DOHH2 (cell line): ENCODE data around the gene DENND1B.

Experiments
- H3F3A ChIP-seq: fragments of 200-600 bp; sonication (generic), shearing (Covaris generic); 2 replicates; pipeline ENCODE4 v1.6.0; 2016; ENCODE audit warnings: antibody characterized with exemption, mild to moderate bottlenecking; ENCODE audit not compliant: control insufficient read depth, insufficient read depth
- H3K27ac ChIP-seq: fragments of 200-600 bp; sonication (generic); 2 replicates; pipeline ENCODE4 v1.5.1; 2014; ENCODE audit warnings: low read depth, mild to moderate bottlenecking, low read length, moderate library complexity
- H3K27me3 ChIP-seq: fragments of 200-600 bp; sonication (generic); 2 replicates; pipeline ENCODE4 v1.6.1; 2014; ENCODE audit warnings: mild to moderate bottlenecking, low read length, mixed read lengths; ENCODE audit not compliant: control insufficient read depth
- H3K36me3 ChIP-seq: fragments of 200-600 bp; sonication (generic); 2 replicates; pipeline ENCODE4 v1.6.1; 2014; ENCODE audit warnings: mild to moderate bottlenecking, low read length, moderate library complexity, mixed read lengths; ENCODE audit not compliant: control insufficient read depth
- H3K4me1 ChIP-seq: fragments of 200-600 bp; sonication (generic); 2 replicates; pipeline ENCODE4 v1.6.1; 2014; ENCODE audit warnings: mild to moderate bottlenecking, low read length, mixed read lengths; ENCODE audit not compliant: control insufficient read depth
- H3K4me2 ChIP-seq: fragments of 200-600 bp; sonication (generic); 2 replicates; pipeline ENCODE4 v1.6.0; 2014; ENCODE audit warnings: mild to moderate bottlenecking, low read length, moderate library complexity
- H3K4me3 ChIP-seq: fragments of 200-600 bp; sonication (generic); 2 replicates; pipeline ENCODE4 v1.5.1; 2014; ENCODE audit warnings: mild to moderate bottlenecking, low read length, mixed read lengths
- H3K79me2 ChIP-seq: fragments of 200-600 bp; sonication (generic); 2 replicates; pipeline ENCODE4 v1.6.1; 2014; ENCODE audit warnings: mild to moderate bottlenecking, low read length, mixed read lengths; ENCODE audit not compliant: control insufficient read depth
- H3K9me2 ChIP-seq: fragments of 200-600 bp; sonication (generic); replicated peaks from 2 replicates; pipeline ENCODE4 v1.6.1; 2014; ENCODE audit warnings: mild to moderate bottlenecking, low read length, mixed read lengths; ENCODE audit not compliant: control insufficient read depth
- H3K9me3 ChIP-seq: fragments of 200-600 bp; sonication (generic); 2 replicates; pipeline ENCODE4 v1.6.1; 2014; ENCODE audit warnings: antibody characterized with exemption, low read length, mixed read lengths; ENCODE audit not compliant: control insufficient read depth, insufficient read depth
- H4K20me1 ChIP-seq: fragments of 200-600 bp; sonication (generic); 2 replicates; pipeline ENCODE4 v1.6.0; 2014; ENCODE audit warnings: low read depth, mild to moderate bottlenecking, antibody characterized with exemption, low read length, moderate library complexity; ENCODE audit not compliant: control insufficient read depth, insufficient read depth
- CTCF ChIP-seq: fragments of 200-600 bp; sonication (generic); IDR thresholded peaks from one replicate; pipeline ENCODE4 v1.5.1; 2014; ENCODE audit warnings: antibody characterized with exemption, mild to moderate bottlenecking, low read depth, low read length; ENCODE audit not compliant: poor library complexity, severe bottlenecking
- EZH2phosphoT487 ChIP-seq: fragments of 200-600 bp; sonication (generic); IDR thresholded peaks from 2 replicates; pipeline ENCODE4 v1.6.1; 2017; ENCODE audit warnings: borderline replicate concordance, mild to moderate bottlenecking, antibody characterized with exemption, low read length, moderate library complexity, mixed read lengths

The DENND1B gene

GRCh38 chr1:197690074-197690473, 85.2 kb downstream of the DENND1B start:
- Histone ChIP-seq H3K4me1 (peaks cover 28% of the 10 kb centered on the region), H3K4me3 (no peak overlapping the region), H3K79me2 (0 out of 2 replicates have a peak, but pooled peaks cover 2% of the 10 kb centered on the region), H4K20me1 (no peaks in the 10 kb centered on the region), H3K9me2 (no peaks in the 10 kb centered on the region), H3K36me3 (peaks cover 14% of the 10 kb centered on the region), H3K9me3 (peaks cover 24% of the 10 kb centered on the region), H3K27ac (no peak overlapping the region), H3K27me3 (no peaks in the 10 kb centered on the region), H3K4me2 (no peak overlapping the region), H3F3A (no peaks in the 10 kb centered on the region)
- no peak for TF ChIP-seq CTCF
- TF ChIP-seq EZH2phosphoT487, result no peak

GRCh38 chr1:197688233-197688632, 87.0 kb downstream of the DENND1B start:
- H3K79me2 ChIP-seq, result 0 out of 2 replicates have a peak, but pooled peaks cover 2% of the 10 kb centered on the region
- peaks cover 15% of the 10 kb centered on the region for H3K4me1 ChIP-seq
- H3K36me3 ChIP-seq, result peaks cover 14% of the 10 kb centered on the region
- H3K4me2 ChIP-seq, result no peak overlapping the region
- H3F3A ChIP-seq, result no peaks in the 10 kb centered on the region
- TF ChIP-seq CTCF (no peak), EZH2phosphoT487 (no peak)
- H3K27me3 ChIP-seq, result no peaks in the 10 kb centered on the region
- no peaks in the 10 kb centered on the region for H3K9me2 ChIP-seq
- no peak overlapping the region for H3K27ac ChIP-seq
- H4K20me1 ChIP-seq, result no peaks in the 10 kb centered on the region
- peaks cover 24% of the 10 kb centered on the region for H3K9me3 ChIP-seq
- no peak overlapping the region for H3K4me3 ChIP-seq

GRCh38 chr1:197686702-197687355, 88.5 kb downstream of the DENND1B start:
- no peaks in the 10 kb centered on the region for H3K9me2 ChIP-seq
- H3K79me2 ChIP-seq, result 0 out of 2 replicates have a peak, but pooled peaks cover 2% of the 10 kb centered on the region
- no peaks in the 10 kb centered on the region for H3K27me3 ChIP-seq
- H3K4me3 ChIP-seq, result no peak overlapping the region
- 0 out of 2 replicates have a peak, but pooled peaks cover 2% of the 10 kb centered on the region for H3K4me1 ChIP-seq
- no peaks in the 10 kb centered on the region for H3F3A ChIP-seq
- H3K4me2 ChIP-seq, result no peak overlapping the region
- H3K27ac ChIP-seq, result no peak overlapping the region
- peaks cover 14% of the 10 kb centered on the region for H3K36me3 ChIP-seq
- H3K9me3 ChIP-seq, result peaks cover 24% of the 10 kb centered on the region
- H4K20me1 ChIP-seq, result no peaks in the 10 kb centered on the region
- TF ChIP-seq EZH2phosphoT487, result no peak
- TF ChIP-seq CTCF, result no peak
